NCI-H82 treated with DMSO at 0.1 percent for 48 hours (cell line): Measurements from ENCODE around the gene MYO5B.
"Not testable (repeated sequence)": the region's sequence is repeated elsewhere in the genome, so short reads cannot be mapped to it uniquely, and the experiment has no call there.

Source experiments
- DNase-seq: peaks from one replicate; lab custom pipeline; 2025; ENCODE audit not compliant: unreplicated experiment; lab: John Stamatoyannopoulos, UW

The MYO5B gene

GRCh38 chr18:50194631-50195532 lies at the start of gene MYO5B:
Gene MYO5B, minus strand, starts transcription at chr18:50195147. Its CDS starts 354 bp downstream, at chr18:50194793.
- DNase-seq = no peak

- DNase-seq = not testable (repeated sequence)
Measured at GRCh38 chr18:50241768-50242167, 46.8 kb upstream of the MYO5B start.

GRCh38 chr18:50240080-50240563 lies 45.2 kb upstream of the MYO5B start:
- no peak for DNase-seq

GRCh38 chr18:50232419-50232818 lies 37.5 kb upstream of the MYO5B start:
- no peak for DNase-seq

GRCh38 chr18:50231621-50232020 lies 36.7 kb upstream of the MYO5B start:
- no peak for DNase-seq

GRCh38 chr18:50220249-50220648 lies 25.3 kb upstream of the MYO5B start:
- not testable (repeated sequence) for DNase-seq

- no peak for DNase-seq
Measured at GRCh38 chr18:50218432-50219197, 23.7 kb upstream of the MYO5B start.

- no peak for DNase-seq
Measured at GRCh38 chr18:50209311-50209710, 14.4 kb upstream of the MYO5B start.

- no peak for DNase-seq
Measured at GRCh38 chr18:50207722-50208121, 12.8 kb upstream of the MYO5B start.

GRCh38 chr18:50203801-50204604 lies 9.1 kb upstream of the MYO5B start:
- DNase-seq = peak; percentile 48

GRCh38 chr18:50201476-50202018 lies 6.6 kb upstream of the MYO5B start:
- no peak for DNase-seq

GRCh38 chr18:50199921-50200320 lies 5.0 kb upstream of the MYO5B start:
- no peak for DNase-seq

- no peak for DNase-seq
Measured at GRCh38 chr18:50199346-50199855, 4.5 kb upstream of the MYO5B start.

- no peak for DNase-seq
Measured at GRCh38 chr18:50196261-50196660, 1.3 kb upstream of the MYO5B start.

GRCh38 chr18:50195689-50196088 lies 742 bp upstream of the MYO5B start:
- DNase-seq = no peak

- no peak for DNase-seq
Measured at GRCh38 chr18:50193796-50194630, 934 bp downstream of the MYO5B start.

GRCh38 chr18:50192995-50193795 lies 1.8 kb downstream of the MYO5B start:
- no peak for DNase-seq

GRCh38 chr18:50190926-50191325 lies 4.0 kb downstream of the MYO5B start:
- no peak for DNase-seq

GRCh38 chr18:50190236-50190635 lies 4.7 kb downstream of the MYO5B start:
- no peak for DNase-seq
